GM23338 (cell line): Measurements from ENCODE around the gene DDX54. TPM values are rescaled to one million over a fixed set of nuclear protein-coding genes. Genes with fewer than 3 reads are reported as not detected.

ENCODE experiments used
- ATAC-seq: fragments of 200-7000 bp; cut with Tn5 transposase; 3 replicates; pipeline ENCODE4 v1.9.1; 2020
- DNase-seq: peaks from one replicate; pipeline ENCODE4 v3.0.0-alpha.2; 2015; ENCODE audit warnings: low spot score
- H2AFZ ChIP-seq: fragments of 200-600 bp; sonication (generic); 2 replicates; pipeline ENCODE4 v1.8.0; 2016; ENCODE audit warnings: antibody characterized with exemption, mild to moderate bottlenecking, moderate library complexity
- H3F3A ChIP-seq: fragments of 200-600 bp; sonication (generic); replicated peaks from 2 replicates; pipeline ENCODE4 v1.8.0; 2017; ENCODE audit warnings: antibody characterized with exemption, mixed run types, low read depth
- H3K27ac ChIP-seq: fragments of 200-600 bp; sonication (generic); 2 replicates; pipeline ENCODE4 v1.6.1; 2016; ENCODE audit warnings: low read depth
- H3K27me3 ChIP-seq: fragments of 200-600 bp; sonication (generic); 2 replicates; pipeline ENCODE4 v1.8.0; 2016; ENCODE audit warnings: mild to moderate bottlenecking, mixed run types, moderate library complexity; ENCODE audit not compliant: insufficient read depth
- H3K36me3 ChIP-seq: fragments of 200-600 bp; sonication (generic); 2 replicates; pipeline ENCODE4 v1.8.0; 2016; ENCODE audit warnings: mild to moderate bottlenecking; ENCODE audit not compliant: insufficient read depth
- H3K4me1 ChIP-seq: fragments of 200-600 bp; sonication (generic); 2 replicates; pipeline ENCODE4 v1.8.0; 2016; ENCODE audit warnings: mild to moderate bottlenecking, moderate library complexity; ENCODE audit not compliant: insufficient read depth
- H3K4me2 ChIP-seq: fragments of 200-600 bp; sonication (generic); 2 replicates; pipeline ENCODE4 v1.7.1; 2017; ENCODE audit warnings: mixed run types
- H3K4me3 ChIP-seq: fragments of 200-600 bp; sonication (generic); 2 replicates; pipeline ENCODE4 v1.6.1; 2016; ENCODE audit warnings: mixed run types
- H3K79me2 ChIP-seq: fragments of 200-600 bp; sonication (generic); replicated peaks from 2 replicates; pipeline ENCODE4 v1.8.0; 2017; ENCODE audit warnings: mild to moderate bottlenecking; ENCODE audit not compliant: insufficient read depth
- H3K9me2 ChIP-seq: fragments of 200-600 bp; sonication (generic); 2 replicates; pipeline ENCODE4 v1.8.0; 2017; ENCODE audit not compliant: insufficient read depth
- H4K20me1 ChIP-seq: fragments of 200-600 bp; sonication (generic); replicated peaks from 2 replicates; pipeline ENCODE4 v1.8.0; 2017; ENCODE audit warnings: mild to moderate bottlenecking; ENCODE audit not compliant: insufficient read depth
- H3K27ac Mint-ChIP-seq: 2 replicates; pipeline ENCODE4 v1.8.0; 2020; ENCODE audit warnings: inconsistent platforms, mild to moderate bottlenecking, moderate library complexity, mixed read lengths
- H3K27me3 Mint-ChIP-seq: 3 replicates; pipeline ENCODE4 v1.8.0; 2022; ENCODE audit warnings: low read depth, mild to moderate bottlenecking, moderate library complexity, mixed read lengths, inconsistent platforms; ENCODE audit not compliant: insufficient read depth, poor library complexity
- H3K36me3 Mint-ChIP-seq: 3 replicates; pipeline ENCODE4 v1.8.0; 2021; ENCODE audit warnings: low read depth, mild to moderate bottlenecking, inconsistent platforms, moderate library complexity, mixed read lengths
- H3K4me1 Mint-ChIP-seq: 3 replicates; pipeline ENCODE4 v1.8.0; 2020; ENCODE audit warnings: mild to moderate bottlenecking, inconsistent platforms, mixed read lengths
- H3K4me3 Mint-ChIP-seq: 3 replicates; pipeline ENCODE4 v1.8.0; 2021; ENCODE audit warnings: moderate library complexity, mild to moderate bottlenecking, inconsistent platforms, mixed read lengths
- H3K9me3 Mint-ChIP-seq: 3 replicates; pipeline ENCODE4 v1.8.0; 2020; ENCODE audit warnings: moderate library complexity, mild to moderate bottlenecking, inconsistent platforms, mixed read lengths
- ETS1 ChIP-seq: IDR thresholded peaks from 2 replicates; pipeline ENCODE4 v1.6.1; 2016; ENCODE audit warnings: antibody characterized with exemption
- EZH2 ChIP-seq: fragments of 200-600 bp; sonication (generic); IDR thresholded peaks from one replicate; pipeline ENCODE4 v1.8.0; 2017; ENCODE audit warnings: antibody characterized with exemption, mild to moderate bottlenecking, low read depth; ENCODE audit not compliant: unreplicated experiment
- EZH2phosphoT487 ChIP-seq: fragments of 200-600 bp; sonication (generic); IDR thresholded peaks from one replicate; pipeline ENCODE4 v1.8.1; 2018; ENCODE audit warnings: antibody characterized with exemption; ENCODE audit not compliant: unreplicated experiment
- JUNB ChIP-seq: IDR thresholded peaks from one replicate; pipeline ENCODE4 v1.6.1; 2016; ENCODE audit warnings: antibody characterized with exemption; ENCODE audit not compliant: unreplicated experiment
- NANOG ChIP-seq: IDR thresholded peaks from 2 replicates; pipeline ENCODE4 v1.6.1; 2016; ENCODE audit warnings: antibody characterized with exemption, borderline replicate concordance
- POLR2AphosphoS5 ChIP-seq: IDR thresholded peaks from 2 replicates; pipeline ENCODE4 v1.6.1; 2016; ENCODE audit warnings: antibody characterized with exemption, low read depth
- REST ChIP-seq: IDR thresholded peaks from one replicate; pipeline ENCODE4 v1.6.1; 2018; ENCODE audit warnings: antibody characterized with exemption; ENCODE audit not compliant: unreplicated experiment
- STAT1 ChIP-seq: IDR thresholded peaks from one replicate; pipeline ENCODE4 v1.6.1; 2016; ENCODE audit warnings: antibody characterized with exemption; ENCODE audit not compliant: unreplicated experiment
- ZNF114 ChIP-seq: fragments of 250-450 bp; sonication (Bioruptor Pico); IDR thresholded peaks from 2 replicates; pipeline ENCODE4 v1.5.0; 2020; ENCODE audit warnings: mild to moderate bottlenecking, moderate library complexity
- ZNF331 ChIP-seq: fragments of 250-450 bp; sonication (Bioruptor Pico); IDR thresholded peaks from 2 replicates; pipeline ENCODE4 v1.5.0; 2020; ENCODE audit warnings: low read depth, mild to moderate bottlenecking, moderate library complexity
- polyA plus RNA-seq: library from polyadenylated mRNA; unstranded; fragments of >200 nt; fragmentation: Nextera tagmentation; extraction: Ambion mirVana; gene quantifications from 2 replicates; pipeline ENCODE4 v1.2.1, GENCODE V29; 2016
- total RNA-seq: library from RNA; depleted of rRNA; stranded (reverse); fragments of >200 nt; shearing (Covaris generic); gene quantifications from 2 replicates; pipeline ENCODE4 v1.2.3, GENCODE V29; 2014

DDX54 gene
- total and polyA plus RNA-seq, 2 experiments from 2014 or later = 84.1 to 89.4 TPM

- TF ChIP-seq REST (no peak), ZNF331 (CRISPR knock-in tag) (no peak), ZNF114 (no peak), EZH2 (no peak), STAT1 (no peak), POLR2AphosphoS5 (no peak)
Observed at GRCh38 chr12:113157218-113157859, 27.9 kb downstream of the DDX54 start (continued).

GRCh38 chr12:113155646-113156045, 29.6 kb downstream of the DDX54 start:
- ATAC-seq (no peak), DNase-seq (no peak)
- H3K79me2 ChIP-seq = no peaks in the 10 kb centered on the region
- H3K9me2 ChIP-seq = no peaks in the 10 kb centered on the region
- no peak overlapping the region for H3K4me3 ChIP-seq
- H3K9me3 Mint-ChIP-seq = no peaks in the 10 kb centered on the region; the same call in 2 of the 3 replicates
- no peak overlapping the region for H3K27ac ChIP-seq
- H3K27me3 Mint-ChIP-seq = peaks cover 33% of the 10 kb centered on the region
- no peaks in the 10 kb centered on the region; the same call in 1 of the 2 replicates for H3K36me3 ChIP-seq
- no peak overlapping the region for H2AFZ ChIP-seq
- no peaks in the 10 kb centered on the region; the same call in 1 of the 2 replicates for H4K20me1 ChIP-seq
- H3F3A ChIP-seq = peaks cover 19% of the 10 kb centered on the region; the same call in 1 of the 2 replicates
- peaks cover 14% of the 10 kb centered on the region for H3K4me1 Mint-ChIP-seq
- H3K4me2 ChIP-seq = no peak overlapping the region
- peaks cover 35% of the 10 kb centered on the region for H3K36me3 Mint-ChIP-seq
- peaks cover 14% of the 10 kb centered on the region; the same call in 1 of the 2 replicates for H3K4me1 ChIP-seq
- peaks cover 31% of the 10 kb centered on the region for H3K27me3 ChIP-seq
- H3K27ac Mint-ChIP-seq = no peak overlapping the region
- no peak overlapping the region for H3K4me3 Mint-ChIP-seq
- TF ChIP-seq REST (no peak), JUNB (no peak), STAT1 (no peak), POLR2AphosphoS5 (no peak), ZNF114 (no peak), NANOG (no peak), ETS1 (no peak), EZH2phosphoT487 (no peak)
